ENCODE measurements around the gene ATG101.
A peak's percentile ranks its signal among the peaks of the same experiment; 100 is the strongest.

- TF ChIP-seq CTCF (IDR thresholded peaks at IDR 0.05) (no peak), POLR2A (IDR thresholded peaks at IDR 0.05) (peak; percentile 11 to 13)
These were observed 31.3 kb upstream of the ATG101 start for GRCh38 chr12:52038447-52038846.

Data from uterus (tissue), 2 donors.